SK-N-SH treated with all-trans-retinoic acid at 6 μM for 48 hours (cell line): ENCODE measurements around the gene CFAP221.

ENCODE experiments used
- ATAC-seq: fragments of 200-7000 bp; cut with Tn5 transposase; 3 replicates; pipeline ENCODE4 v1.9.1; 2020; ENCODE audit warnings: mild to moderate bottlenecking, moderate library complexity
- ARNTL ChIP-seq: fragments of 450-650 bp; formaldehyde crosslinking; IDR thresholded peaks from 2 replicates; pipeline ENCODE4 v1.5.0; 2020; ENCODE audit warnings: low read depth, mild to moderate bottlenecking, moderate library complexity, borderline replicate concordance
- BACH2 ChIP-seq: fragments of 250-450 bp; sonication (Bioruptor Pico); IDR thresholded peaks from 2 replicates; pipeline ENCODE4 v1.9.0; 2021; ENCODE audit warnings: mild to moderate bottlenecking, borderline replicate concordance
- CREB5 ChIP-seq: fragments of 250-450 bp; sonication (Bioruptor Pico); IDR thresholded peaks from 2 replicates; pipeline ENCODE4 v1.5.1; 2020; ENCODE audit warnings: low read depth, mild to moderate bottlenecking, moderate library complexity
- CSDC2 ChIP-seq: fragments of 250-450 bp; sonication (Bioruptor Pico); IDR thresholded peaks from 2 replicates; pipeline ENCODE4 v1.5.0; 2020; ENCODE audit warnings: mild to moderate bottlenecking, moderate library complexity
- ESRRG ChIP-seq: fragments of 250-450 bp; sonication (Bioruptor Pico); IDR thresholded peaks from 2 replicates; pipeline ENCODE4 v1.6.1; 2021; ENCODE audit warnings: mild to moderate bottlenecking
- GLIS3 ChIP-seq: fragments of 250-450 bp; sonication (Bioruptor Pico); IDR thresholded peaks from 2 replicates; pipeline ENCODE4 v1.5.0; 2020; ENCODE audit warnings: mild to moderate bottlenecking, moderate library complexity
- ISL1 ChIP-seq: fragments of 250-450 bp; sonication (Bioruptor Pico); IDR thresholded peaks from 2 replicates; pipeline ENCODE4 v2.1.2; 2022; ENCODE audit warnings: mild to moderate bottlenecking, moderate library complexity
- OSR1 ChIP-seq: fragments of 250-450 bp; sonication (Bioruptor Pico); IDR thresholded peaks from 2 replicates; pipeline ENCODE4 v1.8.0; 2022; ENCODE audit warnings: moderate library complexity, mild to moderate bottlenecking, inconsistent platforms
- POU6F1 ChIP-seq: fragments of 250-450 bp; sonication (Bioruptor Pico); IDR thresholded peaks from 2 replicates; pipeline ENCODE4 v1.8.0; 2021; ENCODE audit warnings: low read depth, mild to moderate bottlenecking, moderate library complexity, borderline replicate concordance
- PPARA ChIP-seq: fragments of 250-450 bp; sonication (Bioruptor Pico); IDR thresholded peaks from 2 replicates; pipeline ENCODE4 v1.5.0; 2020; ENCODE audit warnings: mild to moderate bottlenecking, borderline replicate concordance
- RARB ChIP-seq: fragments of 250-450 bp; sonication (Bioruptor Pico); IDR thresholded peaks from 2 replicates; pipeline ENCODE4 v1.8.0; 2021; ENCODE audit warnings: mild to moderate bottlenecking, moderate library complexity
- SNAI2 ChIP-seq: fragments of 250-450 bp; sonication (Bioruptor Pico); IDR thresholded peaks from 2 replicates; pipeline ENCODE4 v1.5.0; 2020; ENCODE audit warnings: mild to moderate bottlenecking, moderate library complexity
- TCF4 ChIP-seq: fragments of 250-450 bp; sonication (Bioruptor Pico); IDR thresholded peaks from 2 replicates; pipeline ENCODE4 v1.8.0; 2021; ENCODE audit warnings: mild to moderate bottlenecking, moderate library complexity, borderline replicate concordance
- TOX ChIP-seq: fragments of 250-450 bp; sonication (Bioruptor Pico); IDR thresholded peaks from 2 replicates; pipeline ENCODE4 v1.8.0; 2021; ENCODE audit warnings: mild to moderate bottlenecking, moderate library complexity, borderline replicate concordance
- ZC3H10 ChIP-seq: fragments of 250-450 bp; sonication (Bioruptor Pico); IDR thresholded peaks from 2 replicates; pipeline ENCODE4 v1.5.1; 2021; ENCODE audit warnings: mild to moderate bottlenecking, moderate library complexity
- ZFP3 ChIP-seq: fragments of 250-450 bp; sonication (Bioruptor Pico); IDR thresholded peaks from 2 replicates; pipeline ENCODE4 v1.5.0; 2020; ENCODE audit warnings: mild to moderate bottlenecking, moderate library complexity
- ZFP30 ChIP-seq: fragments of 450-650 bp; formaldehyde crosslinking; IDR thresholded peaks from 2 replicates; pipeline ENCODE4 v1.5.0; 2022; ENCODE audit warnings: mild to moderate bottlenecking, moderate library complexity
- ZNF565 ChIP-seq: fragments of 450-650 bp; formaldehyde crosslinking; conservative IDR thresholded peaks from 2 replicates; pipeline ENCODE4 v1.5.0; 2020; ENCODE audit warnings: low read depth, mild to moderate bottlenecking, moderate library complexity
- ZNF70 ChIP-seq: fragments of 450-650 bp; formaldehyde crosslinking; IDR thresholded peaks from 2 replicates; pipeline ENCODE4 v1.5.0; 2020; ENCODE audit warnings: mild to moderate bottlenecking, moderate library complexity
- ZNF8 ChIP-seq: fragments of 450-650 bp; formaldehyde crosslinking; IDR thresholded peaks from 2 replicates; pipeline ENCODE4 v1.5.0; 2020; ENCODE audit warnings: mild to moderate bottlenecking, moderate library complexity
- TF ChIP-seq, protein P1 (sequence below): fragments of 250-450 bp; sonication (Bioruptor Pico); IDR thresholded peaks from 2 replicates; pipeline ENCODE4 v1.5.1; 2021; ENCODE audit warnings: mild to moderate bottlenecking, moderate library complexity
- TF ChIP-seq, protein P2 (sequence below): fragments of 250-450 bp; sonication (Bioruptor Pico); IDR thresholded peaks from 2 replicates; pipeline ENCODE4 v1.8.0; 2020; ENCODE audit warnings: mild to moderate bottlenecking, moderate library complexity, borderline replicate concordance

CFAP221 gene

GRCh38 chr2:119546447-119546767 lies 2.2 kb downstream of the CFAP221 start:
- ATAC-seq, result no peak
- TF ChIP-seq ARNTL (CRISPR knock-in tag) (no peak), OSR1 (CRISPR knock-in tag) (no peak), CREB5 (CRISPR knock-in tag) (no peak), GLIS3 (CRISPR knock-in tag) (no peak), ZFP3 (CRISPR knock-in tag) (no peak), CSDC2 (CRISPR knock-in tag) (no peak), ZNF565 (CRISPR knock-in tag) (no peak), ZNF70 (CRISPR knock-in tag) (no peak), RARB (CRISPR knock-in tag) (no peak), BACH2 (no peak)
- TF ChIP-seq, protein P1, sequence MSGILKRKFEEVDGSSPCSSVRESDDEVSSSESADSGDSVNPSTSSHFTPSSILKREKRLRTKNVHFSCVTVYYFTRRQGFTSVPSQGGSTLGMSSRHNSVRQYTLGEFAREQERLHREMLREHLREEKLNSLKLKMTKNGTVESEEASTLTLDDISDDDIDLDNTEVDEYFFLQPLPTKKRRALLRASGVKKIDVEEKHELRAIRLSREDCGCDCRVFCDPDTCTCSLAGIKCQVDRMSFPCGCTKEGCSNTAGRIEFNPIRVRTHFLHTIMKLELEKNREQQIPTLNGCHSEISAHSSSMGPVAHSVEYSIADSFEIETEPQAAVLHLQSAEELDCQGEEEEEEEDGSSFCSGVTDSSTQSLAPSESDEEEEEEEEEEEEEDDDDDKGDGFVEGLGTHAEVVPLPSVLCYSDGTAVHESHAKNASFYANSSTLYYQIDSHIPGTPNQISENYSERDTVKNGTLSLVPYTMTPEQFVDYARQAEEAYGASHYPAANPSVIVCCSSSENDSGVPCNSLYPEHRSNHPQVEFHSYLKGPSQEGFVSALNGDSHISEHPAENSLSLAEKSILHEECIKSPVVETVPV, result no peak

DNA sequence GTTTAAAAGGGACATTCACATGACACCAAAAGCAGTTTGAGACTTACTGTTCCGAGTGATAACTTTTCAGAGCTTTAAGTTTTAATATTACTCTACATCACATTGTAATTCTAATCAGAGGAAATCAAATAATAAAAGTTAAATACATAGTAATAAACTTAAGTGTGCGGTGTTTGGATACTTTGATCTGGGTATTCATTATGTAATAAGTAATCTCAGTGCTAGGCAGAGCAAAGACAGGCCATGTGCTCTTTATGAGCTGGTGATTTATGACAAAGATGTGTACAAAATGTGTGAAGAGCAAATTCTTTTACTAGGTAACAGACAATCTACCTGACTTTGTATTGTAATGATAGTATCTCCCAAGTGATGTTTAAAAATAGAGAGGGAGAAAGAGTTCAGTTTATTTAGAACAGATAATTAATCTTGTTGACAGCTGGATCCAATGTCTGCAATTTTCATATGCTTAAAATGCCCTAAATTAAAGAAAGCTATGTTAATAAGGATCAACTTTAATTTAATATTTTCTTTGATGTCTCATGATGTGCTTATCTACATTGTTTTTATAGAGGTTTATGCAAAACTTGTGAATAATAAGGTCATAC lies 4.4 kb downstream of the CFAP221 start:
- no peak for TF ChIP-seq POU6F1
- TF ChIP-seq CREB5 (CRISPR knock-in tag), result no peak
- no peak for TF ChIP-seq TOX
- TF ChIP-seq CSDC2 (CRISPR knock-in tag), result no peak
- TF ChIP-seq, protein P1, result no peak
- TF ChIP-seq ZFP3 (CRISPR knock-in tag), result no peak
- TF ChIP-seq, protein P2, sequence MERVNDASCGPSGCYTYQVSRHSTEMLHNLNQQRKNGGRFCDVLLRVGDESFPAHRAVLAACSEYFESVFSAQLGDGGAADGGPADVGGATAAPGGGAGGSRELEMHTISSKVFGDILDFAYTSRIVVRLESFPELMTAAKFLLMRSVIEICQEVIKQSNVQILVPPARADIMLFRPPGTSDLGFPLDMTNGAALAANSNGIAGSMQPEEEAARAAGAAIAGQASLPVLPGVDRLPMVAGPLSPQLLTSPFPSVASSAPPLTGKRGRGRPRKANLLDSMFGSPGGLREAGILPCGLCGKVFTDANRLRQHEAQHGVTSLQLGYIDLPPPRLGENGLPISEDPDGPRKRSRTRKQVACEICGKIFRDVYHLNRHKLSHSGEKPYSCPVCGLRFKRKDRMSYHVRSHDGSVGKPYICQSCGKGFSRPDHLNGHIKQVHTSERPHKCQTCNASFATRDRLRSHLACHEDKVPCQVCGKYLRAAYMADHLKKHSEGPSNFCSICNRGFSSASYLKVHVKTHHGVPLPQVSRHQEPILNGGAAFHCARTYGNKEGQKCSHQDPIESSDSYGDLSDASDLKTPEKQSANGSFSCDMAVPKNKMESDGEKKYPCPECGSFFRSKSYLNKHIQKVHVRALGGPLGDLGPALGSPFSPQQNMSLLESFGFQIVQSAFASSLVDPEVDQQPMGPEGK (CRISPR knock-in tag), result no peak
- TF ChIP-seq TCF4 (CRISPR knock-in tag), result no peak
- no peak for TF ChIP-seq ARNTL (CRISPR knock-in tag)
- no peak for TF ChIP-seq ZNF70 (CRISPR knock-in tag)
- TF ChIP-seq BACH2, result no peak
- TF ChIP-seq SNAI2, result no peak
- no peak for TF ChIP-seq ZNF8
- no peak for TF ChIP-seq ESRRG (CRISPR knock-in tag)
- no peak for ATAC-seq

DNA sequence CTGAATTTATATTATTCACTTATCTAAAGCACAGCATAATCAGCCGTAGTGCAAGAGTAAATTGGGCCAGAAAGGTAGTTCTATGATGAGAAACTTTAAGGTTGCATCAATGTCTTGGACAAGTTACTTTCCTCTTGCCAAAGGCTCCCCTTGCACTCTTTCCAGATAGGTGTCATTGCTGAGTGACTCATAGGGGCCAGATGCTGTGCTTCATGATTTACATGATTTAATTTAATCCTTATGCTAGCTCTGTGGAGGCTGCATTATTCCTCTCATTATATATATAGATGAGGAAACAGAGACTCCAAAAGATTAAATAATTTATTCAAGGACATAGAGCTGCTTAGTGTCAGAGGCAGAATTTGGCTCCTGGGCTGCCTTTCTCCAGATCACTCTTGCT lies 5.0 kb downstream of the CFAP221 start:
- ATAC-seq, result peak; percentile 76
- TF ChIP-seq ZC3H10 (no peak), SNAI2 (no peak), ESRRG (CRISPR knock-in tag) (no peak), ZFP30 (no peak), RARB (CRISPR knock-in tag) (no peak), ZNF8 (no peak), ISL1 (CRISPR knock-in tag) (no peak), ARNTL (CRISPR knock-in tag) (no peak), ZFP3 (CRISPR knock-in tag) (no peak), CREB5 (CRISPR knock-in tag) (no peak), ZNF70 (CRISPR knock-in tag) (no peak), GLIS3 (CRISPR knock-in tag) (no peak), POU6F1 (no peak), OSR1 (CRISPR knock-in tag) (no peak), PPARA (CRISPR knock-in tag) (no peak), CSDC2 (CRISPR knock-in tag) (no peak), TCF4 (CRISPR knock-in tag) (no peak; the same call in 1 of the 2 replicates), BACH2 (no peak)
- TF ChIP-seq, protein P2 (CRISPR knock-in tag), result no peak
